GM18502 (cell line): ENCODE data around the gene ELAVL1.

ENCODE experiments used
- ATAC-seq: cut with Tn5 transposase; IDR thresholded peaks from one replicate; pipeline ENCODE4 v1.9.1; 2021; ENCODE audit warnings: mild to moderate bottlenecking; ENCODE audit not compliant: unreplicated experiment, poor library complexity

Gene ELAVL1

GRCh38 chr19:8022275-8022674, 16.8 kb upstream of the ELAVL1 start:
- ATAC-seq, result no peak

GRCh38 chr19:8021374-8021773, 15.9 kb upstream of the ELAVL1 start:
- ATAC-seq, result no peak

GRCh38 chr19:8020681-8021080, 15.2 kb upstream of the ELAVL1 start:
- no peak for ATAC-seq

DNA sequence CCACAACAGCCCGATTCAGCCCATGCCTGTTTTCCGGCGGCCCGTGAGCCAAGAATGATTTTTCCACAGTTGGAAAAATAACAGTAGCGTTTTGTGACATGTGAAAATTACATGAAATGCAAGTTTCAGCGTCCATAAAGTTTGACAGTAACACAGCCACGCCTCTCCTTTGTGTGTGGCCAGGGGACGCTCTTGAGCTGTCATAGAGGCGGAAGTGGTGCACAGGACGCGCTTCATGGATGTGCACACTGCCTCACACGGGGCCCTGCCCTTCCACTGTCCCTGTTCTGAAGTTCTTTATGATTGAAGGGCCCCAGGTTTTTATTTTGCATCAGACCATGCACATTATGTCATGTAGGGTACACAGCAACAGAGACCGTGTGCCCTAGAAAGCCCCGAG, 12.4 kb upstream of the ELAVL1 start:
- no peak for ATAC-seq

DNA sequence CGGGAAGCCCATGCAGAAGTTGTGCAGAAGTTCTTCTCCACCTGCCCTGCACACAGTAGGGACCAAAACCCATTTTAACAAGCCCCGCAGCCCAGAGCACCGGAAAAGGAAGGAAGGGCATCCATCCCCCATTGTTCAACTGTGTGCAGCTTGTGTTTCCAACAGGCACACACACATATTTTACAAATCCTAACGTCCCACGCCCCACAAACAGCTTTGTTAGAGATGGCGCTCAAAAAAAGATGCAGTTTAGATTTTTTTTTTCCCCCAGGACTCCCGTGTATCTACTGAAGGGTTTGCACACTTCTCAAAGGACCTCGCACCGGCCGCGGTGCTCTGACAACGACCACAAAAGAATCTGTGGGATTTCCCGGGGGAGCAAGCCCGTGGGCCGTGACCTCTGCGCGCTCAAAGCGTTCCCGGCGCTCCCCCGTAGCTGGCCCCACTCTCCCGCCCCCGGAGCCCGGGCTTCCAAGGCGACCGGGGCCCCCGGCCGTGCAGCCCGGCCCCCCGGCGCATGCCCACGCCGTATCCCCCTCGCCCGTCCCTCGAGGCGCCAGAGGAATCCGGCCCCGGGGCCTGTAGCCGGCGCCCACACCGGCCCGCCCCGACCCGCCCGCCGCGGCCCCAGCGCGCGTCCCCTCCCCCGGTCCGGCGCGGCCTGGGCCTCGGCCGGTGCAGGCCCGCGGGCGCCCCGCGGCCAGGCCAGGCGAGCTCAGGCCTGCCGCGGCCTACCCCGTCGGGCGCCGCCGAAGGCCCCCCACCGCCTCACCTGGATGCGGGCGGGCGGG, 523 bp downstream of the ELAVL1 start:
- peak; percentile 33 for ATAC-seq

- no peak for ATAC-seq
Measured at GRCh38 chr19:8004001-8004400, 1.4 kb downstream of the ELAVL1 start.

DNA sequence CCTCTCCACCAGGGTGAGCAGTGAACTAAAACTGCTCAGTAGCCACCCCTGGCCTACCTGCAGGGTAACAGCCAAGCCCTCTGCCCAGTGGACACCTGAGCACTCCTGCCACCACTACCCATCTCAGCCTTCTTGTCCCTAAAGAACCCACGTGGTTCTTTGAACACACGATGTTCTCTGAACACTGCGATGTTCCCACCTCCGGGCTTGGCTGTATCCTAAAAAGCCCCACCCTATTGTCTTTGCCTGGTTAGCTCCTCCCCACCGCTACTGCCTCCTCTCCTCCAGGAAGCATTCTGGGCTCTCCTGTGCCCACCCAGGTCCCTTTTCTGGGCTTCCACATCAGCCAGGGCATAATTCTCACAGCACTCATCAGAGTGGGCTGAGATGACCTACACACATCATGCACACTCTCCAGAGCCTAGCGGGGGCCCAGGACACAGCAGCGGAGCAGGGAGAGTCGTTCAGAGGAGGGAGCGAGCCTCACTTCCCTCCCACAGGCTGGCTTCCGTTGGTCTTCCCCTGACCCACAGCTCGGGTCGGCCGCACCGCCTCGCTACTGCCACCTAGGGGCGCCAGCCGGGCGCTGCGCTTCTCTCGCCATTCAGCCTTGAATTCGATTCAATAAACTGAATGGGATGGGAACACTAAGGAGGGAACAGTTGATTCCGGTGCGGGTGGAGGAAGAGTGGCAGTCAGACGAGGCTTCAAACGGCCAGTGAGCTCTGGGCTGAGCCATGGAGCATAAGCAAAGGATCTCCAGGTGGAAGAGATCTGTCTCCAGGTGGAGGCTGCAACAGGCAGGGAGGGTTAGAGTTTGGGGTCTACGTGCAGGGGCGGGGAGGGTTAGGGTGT, 3.2 kb downstream of the ELAVL1 start:
- ATAC-seq, result no peak

DNA sequence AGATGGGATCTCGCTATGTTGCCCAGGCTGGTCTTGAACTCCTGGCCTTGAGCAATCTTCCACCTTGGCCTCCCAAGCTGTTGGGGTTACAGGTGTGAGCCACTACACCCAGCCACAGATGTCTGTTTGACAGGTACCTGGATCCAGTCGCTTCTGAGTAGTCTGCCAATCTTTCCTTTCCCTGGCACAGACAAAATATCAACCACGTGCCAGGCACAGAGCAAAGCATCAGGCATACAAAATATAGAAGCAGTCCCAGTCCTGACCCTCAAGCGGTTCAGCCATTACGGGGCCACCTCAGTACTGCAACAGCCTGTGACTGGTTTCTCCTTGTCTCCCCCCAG, 3.8 kb downstream of the ELAVL1 start:
- ATAC-seq, result no peak

DNA sequence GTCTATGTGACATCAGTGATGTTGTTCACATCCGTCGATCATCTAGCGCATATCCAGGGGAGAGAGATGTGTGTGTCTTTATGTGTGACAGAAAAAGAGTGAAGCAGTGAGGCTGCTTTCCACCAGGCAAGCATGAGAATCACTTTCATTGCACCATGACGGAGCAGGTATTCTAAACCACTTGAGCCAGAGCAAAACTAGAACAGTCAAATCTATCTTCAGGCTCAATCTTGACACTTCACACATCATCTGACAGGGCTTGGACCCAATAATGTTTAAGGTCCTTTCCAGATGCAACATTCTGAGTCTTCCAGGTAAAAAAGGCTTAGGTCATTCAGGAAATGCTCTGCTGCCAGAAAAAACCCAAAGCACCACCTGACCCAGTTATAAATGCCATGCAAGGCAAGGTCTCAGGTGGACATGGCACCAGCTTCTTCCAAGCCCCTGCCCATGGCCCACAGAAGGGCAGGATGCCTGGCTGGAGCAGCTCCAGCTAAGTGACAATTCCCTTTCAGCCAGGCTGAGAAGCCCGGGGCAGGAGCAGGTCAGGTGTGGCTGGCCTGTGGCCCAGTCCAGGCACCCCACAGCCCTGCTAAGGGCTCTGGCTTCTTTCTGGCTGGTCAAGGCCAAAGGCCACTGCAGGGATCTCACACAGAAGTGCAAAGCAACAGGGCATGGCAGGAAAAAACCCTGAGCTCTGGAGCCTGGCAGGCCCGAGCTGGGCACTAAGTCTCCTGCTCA, 5.0 kb downstream of the ELAVL1 start:
- no peak for ATAC-seq

DNA sequence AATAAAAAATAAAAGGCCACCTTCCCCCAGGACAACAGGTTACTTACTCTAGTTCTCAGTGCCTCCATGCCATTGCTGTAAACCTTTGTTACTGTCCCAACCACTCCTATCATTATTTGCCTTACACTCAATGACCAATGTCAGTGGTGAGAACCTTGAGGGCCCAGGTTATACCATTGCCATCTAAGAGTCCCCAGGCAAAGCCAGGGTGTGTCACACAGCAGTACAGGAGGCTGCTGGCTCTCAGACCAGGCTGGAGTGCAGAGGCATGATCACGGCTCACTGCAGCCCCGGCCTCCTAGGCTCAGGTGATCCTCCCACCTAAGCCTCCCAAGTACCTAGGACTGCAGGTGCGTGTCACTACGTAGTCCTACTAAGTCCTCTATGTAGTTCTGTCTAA, 6.1 kb downstream of the ELAVL1 start:
- no peak for ATAC-seq

DNA sequence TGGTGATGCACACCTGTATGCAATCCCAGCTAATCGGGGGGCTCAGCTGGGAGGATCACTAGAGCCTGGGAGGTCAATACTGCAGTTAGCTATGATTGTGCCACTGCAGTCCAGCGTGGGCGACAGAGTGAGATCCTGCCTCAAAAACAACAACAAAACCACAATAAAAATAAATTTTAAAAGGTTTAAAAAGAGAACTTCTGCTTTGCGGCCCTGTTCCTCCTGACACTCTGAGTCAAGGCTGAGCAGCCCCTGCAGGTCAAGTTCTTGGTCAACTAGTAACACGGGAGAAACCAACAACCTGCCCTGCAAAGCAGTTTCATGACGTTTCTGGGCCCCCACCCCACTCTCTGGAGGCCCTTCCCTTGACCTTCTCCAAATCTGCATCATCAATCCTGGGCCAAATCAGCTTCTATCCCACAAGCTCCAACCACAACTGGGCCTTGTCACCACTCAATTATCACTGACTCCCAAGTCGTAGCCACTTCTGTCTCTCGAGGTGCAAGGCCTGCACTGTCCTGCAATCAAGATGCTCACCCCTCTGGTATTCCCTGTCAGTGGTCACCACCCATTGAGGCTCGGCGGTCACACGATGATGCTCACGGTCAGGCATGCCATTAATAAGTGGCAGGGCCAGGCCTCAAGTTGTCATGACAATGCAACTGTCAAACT, 7.5 kb downstream of the ELAVL1 start:
- no peak for ATAC-seq

- ATAC-seq, result no peak
Measured at GRCh38 chr19:7996883-7997282, 8.6 kb downstream of the ELAVL1 start.

DNA sequence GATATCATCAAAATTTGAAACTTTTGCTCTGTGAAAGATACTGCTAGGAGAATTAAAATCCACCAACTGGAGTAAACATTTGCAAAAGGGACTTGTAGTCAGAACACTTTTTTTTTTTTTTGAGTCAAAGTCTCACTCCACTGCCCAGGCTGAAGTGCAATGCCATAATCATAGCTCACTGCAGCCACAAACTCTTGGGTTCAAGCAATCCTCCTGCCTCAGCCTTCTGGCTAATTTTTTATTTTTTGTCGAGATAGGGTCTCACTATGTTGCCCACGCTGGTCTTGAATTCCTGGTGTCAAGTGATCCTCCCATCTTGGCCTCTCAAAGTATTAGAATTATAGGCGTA, 9.7 kb downstream of the ELAVL1 start:
- ATAC-seq, result no peak

- no peak for ATAC-seq
Measured at GRCh38 chr19:7994928-7995809, 10.3 kb downstream of the ELAVL1 start.

DNA sequence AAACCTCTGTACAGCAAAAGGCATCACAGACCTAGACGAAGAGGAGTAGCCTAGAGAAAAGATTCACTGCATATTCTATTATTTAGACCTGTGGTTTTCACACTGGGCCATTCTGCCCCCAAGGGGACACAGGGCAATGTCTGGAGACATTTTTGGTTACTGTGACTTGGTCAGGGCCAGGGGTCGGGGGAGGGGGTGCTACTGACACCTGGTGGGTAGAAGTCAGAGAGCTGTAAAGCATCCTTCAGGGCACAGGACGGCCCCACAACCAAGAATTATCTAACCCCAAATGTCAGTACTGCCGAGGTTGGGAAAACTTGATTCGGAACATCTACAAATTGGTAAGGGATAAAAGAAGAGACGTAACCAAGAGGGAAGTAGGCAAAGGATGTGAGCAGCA, 11.3 kb downstream of the ELAVL1 start:
- ATAC-seq, result no peak

DNA sequence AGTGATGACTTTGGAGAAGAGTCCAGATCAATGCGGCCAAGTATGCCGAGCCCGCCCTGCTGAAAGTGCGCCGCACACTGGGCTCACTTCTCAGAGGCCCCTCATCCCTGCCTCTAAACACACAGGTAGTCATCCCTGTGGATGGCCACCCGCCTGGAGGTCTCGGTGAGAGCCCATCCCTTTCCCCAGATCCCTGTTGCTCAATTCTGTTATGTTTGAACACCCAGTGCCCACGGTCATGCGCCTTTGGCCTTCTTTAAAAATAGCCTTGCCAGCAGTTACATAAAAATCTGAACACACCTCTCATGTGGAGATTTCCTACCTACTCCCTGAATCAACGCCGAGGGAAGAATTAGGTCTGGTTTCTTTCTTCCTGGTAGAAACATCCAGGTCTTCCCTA, 11.9 kb downstream of the ELAVL1 start:
- no peak for ATAC-seq

DNA sequence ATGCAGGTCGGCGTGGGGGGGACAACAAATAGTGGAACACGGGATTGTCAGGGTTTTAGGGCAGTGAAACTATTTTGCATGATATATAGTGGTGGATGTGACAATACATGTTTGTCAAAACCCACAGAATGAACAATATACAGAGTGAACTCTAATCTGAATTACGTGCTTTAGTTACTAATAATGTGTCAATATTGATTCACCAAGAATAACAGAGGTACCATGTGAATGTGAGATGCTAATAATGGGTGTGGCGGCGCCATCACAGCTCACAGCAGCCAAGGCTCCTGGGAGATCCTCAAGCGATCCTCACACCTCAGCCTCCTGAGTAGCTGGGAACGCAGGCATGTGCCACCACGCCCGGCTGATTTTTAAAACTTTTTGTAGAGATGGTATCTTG, 12.9 kb downstream of the ELAVL1 start:
- no peak for ATAC-seq

DNA sequence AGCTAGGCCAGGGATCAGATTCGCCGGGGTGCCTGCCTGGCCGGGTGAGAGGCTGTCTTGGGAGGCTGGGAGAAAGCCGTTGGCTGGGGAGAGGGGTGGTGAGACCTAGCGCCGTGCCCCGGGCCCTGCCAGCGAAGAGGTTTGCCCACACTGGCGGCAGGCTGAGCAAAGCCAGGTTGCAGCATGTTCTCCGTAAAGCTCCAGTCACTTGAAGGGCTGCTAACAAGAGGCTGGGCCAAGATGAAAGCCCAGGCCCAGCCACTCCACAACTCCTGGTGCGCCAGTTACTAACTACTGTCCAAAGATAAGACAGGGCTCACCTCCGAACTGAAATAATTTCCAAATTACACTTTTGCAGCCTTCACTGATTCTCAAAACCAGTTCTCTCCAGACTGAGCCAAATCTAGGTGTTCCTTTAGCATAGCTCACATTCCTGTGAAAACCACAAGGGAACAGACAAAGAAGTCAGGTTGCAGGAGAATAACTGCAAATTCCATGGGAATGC, 16.3 kb downstream of the ELAVL1 start:
- no peak for ATAC-seq

GRCh38 chr19:7988307-7988706, 17.1 kb downstream of the ELAVL1 start:
- ATAC-seq, result no peak
